Activated CD4-positive, CD25-positive, alpha-beta regulatory T cell (primary cell): Measurements from ENCODE around the gene OR1L8.
"Not testable (repeated sequence)": the region's sequence is repeated elsewhere in the genome, so short reads cannot be mapped to it uniquely, and the experiment has no call there.

Experiments
- DNase-seq, 4 experiments: peaks; one replicate each; lab custom pipeline; 2025; lab: John Stamatoyannopoulos, UW

Gene OR1L8

GRCh38 chr9:122583284-122583683 lies at the start of gene OR1L8:
OR1L8 (minus strand) TSS chr9:122583384; CDS start chr9:122568477, 14,907 bp downstream.
- DNase-seq, result not testable (repeated sequence)

- no peak for DNase-seq
These were observed 36.8 kb upstream of the OR1L8 start for GRCh38 chr9:122619996-122620395.

- no peak for DNase-seq
These were observed 31.2 kb upstream of the OR1L8 start, which contains the start of gene OR1Q1 for GRCh38 chr9:122614362-122614761. OR1Q1 (plus strand) TSS chr9:122614738; CDS start chr9:122614738, 0 bp downstream.

GRCh38 chr9:122609804-122610203 lies 26.6 kb upstream of the OR1L8 start:
- no peak for DNase-seq

GRCh38 chr9:122606587-122606986 lies 23.4 kb upstream of the OR1L8 start:
- no peak for DNase-seq

- DNase-seq, result no peak
These were observed 22.5 kb upstream of the OR1L8 start for GRCh38 chr9:122605691-122606090.

- DNase-seq, result no peak
These were observed 2.8 kb downstream of the OR1L8 start for GRCh38 chr9:122580360-122580759.

- DNase-seq, result no peak
These were observed 3.3 kb downstream of the OR1L8 start for GRCh38 chr9:122579874-122580273.

- DNase-seq, result no peak
These were observed 10.7 kb downstream of the OR1L8 start for GRCh38 chr9:122572456-122572855.

- DNase-seq, result no peak
These were observed 15.3 kb downstream of the OR1L8 start for GRCh38 chr9:122567901-122568300.

- DNase-seq, result no peak
These were observed 20.9 kb downstream of the OR1L8 start for GRCh38 chr9:122562134-122562760.

- DNase-seq, result no peak
These were observed 21.7 kb downstream of the OR1L8 start for GRCh38 chr9:122561446-122561845.

GRCh38 chr9:122552812-122553211 lies 30.4 kb downstream of the OR1L8 start, which contains the start of gene OR1N2:
OR1N2 (plus strand) TSS chr9:122553112; CDS start chr9:122553212, 100 bp downstream.
- no peak for DNase-seq

- DNase-seq, result no peak
These were observed 31.8 kb downstream of the OR1L8 start for GRCh38 chr9:122551371-122551770.

- DNase-seq, result no peak
These were observed 37.0 kb downstream of the OR1L8 start for GRCh38 chr9:122546196-122546595.

- no peak for DNase-seq
These were observed 44.4 kb downstream of the OR1L8 start for GRCh38 chr9:122538757-122539156.

GRCh38 chr9:122537066-122537465 lies 46.1 kb downstream of the OR1L8 start:
- DNase-seq, result not testable (repeated sequence)

- no peak for DNase-seq
These were observed 47.0 kb downstream of the OR1L8 start for GRCh38 chr9:122536134-122536533.

- DNase-seq, result not testable (repeated sequence)
These were observed 52.0 kb downstream of the OR1L8 start for GRCh38 chr9:122531157-122531556.

GRCh38 chr9:122527193-122527592 lies 56.0 kb downstream of the OR1L8 start, which contains the start of gene OR1N1:
OR1N1 (minus strand) TSS chr9:122527293; CDS start chr9:122527293, 0 bp downstream.
- DNase-seq, result no peak

- DNase-seq, result no peak
These were observed 56.6 kb downstream of the OR1L8 start for GRCh38 chr9:122526602-122527001.

GRCh38 chr9:122519376-122519775 lies 63.8 kb downstream of the OR1L8 start:
- DNase-seq, result no peak

- DNase-seq, result no peak
These were observed 64.3 kb downstream of the OR1L8 start, which contains the start of gene OR1J4 for GRCh38 chr9:122518841-122519240. OR1J4 (plus strand) TSS chr9:122519141; CDS start chr9:122519141, 0 bp downstream.

- no peak for DNase-seq
These were observed 65.0 kb downstream of the OR1L8 start for GRCh38 chr9:122518226-122518625.
